SK-N-DZ (cell line): Measurements from ENCODE around the gene HTT-AS.
A peak's percentile ranks its signal among the peaks of the same experiment; 100 is the strongest.

ENCODE experiments used
- DNase-seq: peaks from one replicate; pipeline ENCODE4 v3.0.0-alpha.2; 2015; ENCODE audit warnings: low spot score

Gene HTT-AS

DNA sequence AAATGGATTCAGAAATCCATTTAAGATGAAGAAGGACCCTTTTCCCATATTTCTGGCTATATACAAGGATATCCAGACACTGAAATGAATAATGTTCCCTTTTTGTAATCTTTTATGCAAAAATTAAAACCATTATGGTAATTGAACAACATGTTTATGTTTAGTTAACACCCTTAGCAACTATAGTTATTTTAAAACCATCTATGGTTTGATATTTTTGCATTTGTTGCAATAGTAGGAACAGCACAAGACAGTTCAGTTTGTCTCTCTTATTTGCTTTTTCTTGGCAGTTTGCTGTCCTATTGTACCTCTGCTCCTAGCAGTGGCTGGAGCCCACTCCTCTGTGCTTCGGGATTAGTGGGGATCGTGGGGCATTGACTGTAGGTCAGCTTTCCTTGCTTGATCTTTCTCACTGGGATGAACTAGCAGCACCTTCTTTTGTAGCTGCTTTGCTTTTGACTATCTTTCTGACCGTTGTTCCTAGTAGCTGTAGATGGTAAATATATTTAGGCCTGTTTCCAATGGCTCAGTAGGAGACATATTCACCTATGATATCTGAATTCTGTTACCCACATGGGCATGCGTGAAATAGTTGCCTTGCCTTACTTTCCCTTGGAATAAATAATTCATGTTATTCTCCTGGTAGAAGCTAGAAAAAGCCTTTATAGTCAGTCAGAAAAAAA lies 12.9 kb upstream of the HTT-AS start:
- DNase-seq = no peak

- DNase-seq = no peak
Measured at GRCh38 chr4:3085948-3086670, 11.8 kb upstream of the HTT-AS start.

DNA sequence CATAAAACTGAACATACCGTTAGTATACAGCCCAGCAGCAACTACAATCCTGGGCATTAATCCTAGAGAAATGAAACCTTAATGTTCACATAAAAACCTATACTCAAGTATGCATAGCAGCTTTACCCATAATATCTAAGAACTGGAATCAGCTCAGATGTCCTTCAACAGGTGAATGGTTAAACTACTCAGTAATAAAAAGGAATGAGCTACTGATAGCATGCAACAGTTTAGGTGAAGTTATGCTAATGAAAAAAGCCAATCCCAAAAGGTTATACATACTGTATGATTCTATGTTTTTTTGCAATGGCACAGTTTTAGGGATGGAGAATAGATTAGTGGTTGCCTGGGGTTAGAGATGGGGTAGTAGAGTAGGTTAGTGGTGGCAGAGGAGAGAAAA lies 9.4 kb upstream of the HTT-AS start:
- no peak for DNase-seq

DNA sequence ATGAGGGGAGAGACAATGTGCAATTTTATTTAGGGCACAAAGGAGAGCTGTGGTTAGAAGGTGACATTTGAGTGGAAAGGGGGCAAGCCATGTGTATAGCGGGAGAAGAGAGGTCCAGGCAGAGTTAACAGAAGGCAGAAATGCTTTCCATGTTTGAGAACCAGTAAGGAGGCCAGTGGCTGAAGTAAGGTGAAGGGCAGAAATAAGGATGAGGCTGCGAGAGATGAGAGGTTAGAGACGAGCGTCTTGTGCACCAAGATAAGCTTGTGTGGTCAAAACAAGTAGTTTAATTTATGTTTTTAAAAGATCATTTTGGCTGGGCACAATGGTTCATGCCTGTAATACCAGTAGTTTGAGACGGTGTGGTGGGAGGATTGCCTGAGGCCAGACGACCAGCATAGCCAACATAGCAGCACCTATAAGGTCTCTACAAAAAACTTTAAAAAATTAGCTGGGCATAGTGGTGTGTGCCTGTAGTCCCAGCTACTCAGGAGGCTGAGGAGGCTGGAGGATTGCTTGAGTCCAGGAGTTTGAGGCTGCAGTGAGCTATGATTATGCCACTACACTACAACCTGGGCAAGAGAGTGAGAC lies 8.7 kb upstream of the HTT-AS start:
- no peak for DNase-seq

DNA sequence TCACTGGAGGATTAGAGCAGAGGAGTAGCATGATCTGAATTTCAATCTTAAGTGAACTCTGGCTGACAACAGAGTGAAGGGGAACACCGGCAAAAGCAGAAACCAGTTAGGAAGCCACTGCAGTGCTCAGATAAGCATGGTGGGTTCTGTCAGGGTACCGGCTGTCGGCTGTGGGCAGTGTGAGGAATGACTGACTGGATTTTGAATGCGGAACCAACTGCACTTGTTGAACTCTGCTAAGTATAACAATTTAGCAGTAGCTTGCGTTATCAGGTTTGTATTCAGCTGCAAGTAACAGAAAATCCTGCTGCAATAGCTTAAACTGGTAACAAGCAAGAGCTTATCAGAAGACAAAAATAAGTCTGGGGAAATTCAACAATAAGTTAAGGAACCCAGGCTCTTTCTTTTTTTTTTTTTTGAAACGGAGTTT lies 5.4 kb upstream of the HTT-AS start:
- DNase-seq = no peak

DNA sequence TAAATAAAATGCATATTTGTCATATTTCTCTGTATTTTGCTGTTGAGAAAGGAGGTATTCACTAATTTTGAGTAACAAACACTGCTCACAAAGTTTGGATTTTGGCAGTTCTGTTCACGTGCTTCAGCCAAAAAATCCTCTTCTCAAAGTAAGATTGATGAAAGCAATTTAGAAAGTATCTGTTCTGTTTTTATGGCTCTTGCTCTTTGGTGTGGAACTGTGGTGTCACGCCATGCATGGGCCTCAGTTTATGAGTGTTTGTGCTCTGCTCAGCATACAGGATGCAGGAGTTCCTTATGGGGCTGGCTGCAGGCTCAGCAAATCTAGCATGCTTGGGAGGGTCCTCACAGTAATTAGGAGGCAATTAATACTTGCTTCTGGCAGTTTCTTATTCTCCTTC lies 3.5 kb upstream of the HTT-AS start:
- no peak for DNase-seq

- no peak for DNase-seq
Measured at GRCh38 chr4:3075652-3075981, 1.3 kb upstream of the HTT-AS start.

GRCh38 chr4:3074846-3075651 lies 711 bp upstream of the HTT-AS start:
- peak; percentile 66 for DNase-seq

GRCh38 chr4:3073158-3074077 lies 920 bp downstream of the HTT-AS start:
- DNase-seq = peak; percentile 57

GRCh38 chr4:3071811-3072210 lies 2.5 kb downstream of the HTT-AS start:
- no peak for DNase-seq

GRCh38 chr4:3070709-3071500 lies 3.4 kb downstream of the HTT-AS start:
- DNase-seq = no peak

DNA sequence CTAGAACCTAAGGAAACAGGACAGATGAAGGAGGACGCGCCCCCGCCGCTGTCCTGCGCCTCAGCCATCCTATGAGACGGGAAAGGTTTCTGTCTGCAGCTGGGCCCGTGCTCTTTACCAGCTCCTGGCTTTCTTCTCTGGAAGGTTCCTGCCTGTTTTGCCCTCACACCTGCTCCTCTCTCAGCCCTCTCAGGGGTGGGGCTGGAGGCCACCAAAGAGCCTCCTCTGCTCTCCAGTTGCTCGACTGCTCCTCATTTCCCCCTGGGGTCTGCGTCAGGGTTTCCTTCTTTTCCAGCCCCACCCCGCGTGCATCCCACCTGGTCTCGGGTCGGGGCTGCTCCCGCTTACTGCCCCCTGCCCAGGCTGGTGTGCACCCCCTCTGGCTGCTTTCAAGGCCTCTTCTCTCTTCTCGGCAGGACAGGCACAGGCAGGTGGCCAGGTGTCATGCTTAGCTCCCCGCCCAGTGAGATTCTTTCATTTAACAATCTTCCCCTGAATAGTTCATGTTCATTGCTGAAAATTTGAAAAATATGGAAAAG lies 4.6 kb downstream of the HTT-AS start:
- DNase-seq = no peak

GRCh38 chr4:3067473-3068001 lies 6.8 kb downstream of the HTT-AS start:
- no peak for DNase-seq

DNA sequence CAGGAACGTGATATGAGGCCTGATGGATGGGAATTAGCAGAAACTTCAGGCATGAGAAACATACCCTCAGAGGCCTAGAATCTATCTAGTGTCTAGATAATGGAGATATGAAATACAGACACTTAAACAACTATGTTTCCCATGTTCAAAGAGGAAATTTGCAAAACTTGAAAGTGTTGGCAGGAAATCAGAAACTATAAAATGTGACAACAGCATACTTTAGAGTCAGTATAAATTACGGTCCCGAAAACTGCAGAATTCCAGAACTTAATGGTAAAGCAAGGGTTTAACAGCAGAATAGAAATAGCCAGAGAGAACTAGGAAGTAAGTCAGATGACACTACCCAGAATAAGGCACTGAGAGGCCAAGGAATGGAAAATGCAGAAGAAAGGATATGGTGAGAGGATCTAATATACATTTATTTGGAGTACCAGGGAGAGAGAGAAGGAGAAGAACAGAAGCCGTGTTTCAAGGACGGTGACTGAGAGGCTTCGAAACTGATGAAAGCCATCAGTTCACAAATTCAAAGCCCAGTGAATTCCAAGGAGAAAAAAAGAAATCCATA lies 7.4 kb downstream of the HTT-AS start:
- DNase-seq = no peak

GRCh38 chr4:3065551-3065950 lies 8.8 kb downstream of the HTT-AS start:
- DNase-seq = no peak

GRCh38 chr4:3062471-3062870 lies 11.9 kb downstream of the HTT-AS start:
- DNase-seq = no peak

GRCh38 chr4:3060946-3061345 lies 13.4 kb downstream of the HTT-AS start:
- no peak for DNase-seq

DNA sequence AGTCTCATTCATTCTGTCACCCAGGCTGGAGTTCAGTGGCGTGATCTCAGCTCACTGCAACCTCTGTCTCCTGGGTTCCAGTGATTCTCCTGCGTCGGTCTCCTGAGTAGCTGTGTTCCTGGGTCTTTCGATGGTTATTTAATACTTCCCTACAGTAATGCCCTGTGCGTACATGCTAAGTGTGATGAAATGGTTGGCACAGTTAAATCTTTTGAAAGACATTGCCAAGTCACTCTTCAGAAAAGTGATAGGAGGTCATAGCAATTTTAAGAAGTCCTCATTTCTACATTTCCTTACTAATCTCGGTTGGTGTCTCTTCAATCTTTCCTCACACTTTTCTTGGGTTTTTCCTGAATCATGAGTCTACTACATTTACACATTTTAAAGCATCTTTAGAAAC lies 14.4 kb downstream of the HTT-AS start:
- no peak for DNase-seq

DNA sequence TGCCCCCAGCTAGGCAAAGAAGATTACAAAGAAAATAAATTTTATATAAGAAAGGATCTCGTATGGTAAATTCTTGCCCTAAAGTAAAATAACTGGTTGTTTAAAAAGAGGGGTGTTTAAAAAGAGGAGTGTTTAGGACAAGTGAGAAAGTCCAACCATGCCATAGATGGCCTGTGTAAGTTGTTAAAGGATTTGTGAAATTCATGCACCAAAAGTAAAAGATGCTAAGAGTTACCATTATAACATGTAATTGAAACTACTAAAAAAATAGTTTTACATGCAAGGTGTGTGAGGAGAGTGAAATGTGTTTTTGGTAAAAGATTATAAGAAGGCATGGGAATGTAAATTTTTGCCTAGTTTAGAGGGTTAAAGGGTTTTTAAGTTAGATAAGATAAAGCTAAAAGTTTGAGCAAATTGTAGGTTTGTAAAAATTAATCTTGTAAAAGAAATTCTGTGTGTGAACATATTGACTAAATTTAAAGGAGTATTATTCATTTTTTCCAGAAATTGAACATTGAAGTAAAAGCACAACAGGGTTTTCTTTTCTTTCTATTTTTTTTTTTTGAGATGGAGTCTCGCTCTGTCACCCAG lies 20.1 kb downstream of the HTT-AS start:
- DNase-seq = no peak
